Measurements from ENCODE around the gene CXCR5.

CXCR5 gene

DNA sequence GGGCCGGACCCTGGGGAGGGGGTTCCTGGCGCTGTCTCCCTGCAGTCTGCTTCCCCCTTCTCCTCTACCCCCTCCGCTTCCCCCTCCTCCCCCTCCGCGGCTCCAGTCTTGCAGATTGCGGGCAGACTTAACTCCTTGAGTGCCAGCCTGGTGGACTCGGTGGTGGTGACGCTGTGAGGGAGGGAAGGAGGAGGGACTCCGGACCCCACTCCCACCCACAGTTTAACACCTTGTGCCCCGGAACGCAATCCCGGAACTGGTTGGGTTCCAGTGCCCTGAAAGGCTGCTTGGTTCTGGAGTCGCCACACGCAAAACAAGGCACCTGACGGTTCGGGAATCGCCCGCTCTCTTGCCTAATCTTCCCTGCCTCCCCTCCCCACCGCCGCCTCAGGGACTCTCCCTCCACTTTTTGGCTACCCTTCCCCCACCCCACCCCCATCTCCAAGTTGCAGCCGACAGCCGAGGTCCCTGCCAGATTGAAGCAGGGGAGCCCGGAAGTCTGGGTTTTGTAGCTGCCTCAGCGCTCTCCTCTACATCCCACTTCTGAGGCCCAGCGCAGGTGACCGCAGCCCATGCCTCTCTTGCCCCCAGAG lies 45.9 kb downstream of the CXCR5 start:
- peak; percentile 41 to 47 for DNase-seq

DNA sequence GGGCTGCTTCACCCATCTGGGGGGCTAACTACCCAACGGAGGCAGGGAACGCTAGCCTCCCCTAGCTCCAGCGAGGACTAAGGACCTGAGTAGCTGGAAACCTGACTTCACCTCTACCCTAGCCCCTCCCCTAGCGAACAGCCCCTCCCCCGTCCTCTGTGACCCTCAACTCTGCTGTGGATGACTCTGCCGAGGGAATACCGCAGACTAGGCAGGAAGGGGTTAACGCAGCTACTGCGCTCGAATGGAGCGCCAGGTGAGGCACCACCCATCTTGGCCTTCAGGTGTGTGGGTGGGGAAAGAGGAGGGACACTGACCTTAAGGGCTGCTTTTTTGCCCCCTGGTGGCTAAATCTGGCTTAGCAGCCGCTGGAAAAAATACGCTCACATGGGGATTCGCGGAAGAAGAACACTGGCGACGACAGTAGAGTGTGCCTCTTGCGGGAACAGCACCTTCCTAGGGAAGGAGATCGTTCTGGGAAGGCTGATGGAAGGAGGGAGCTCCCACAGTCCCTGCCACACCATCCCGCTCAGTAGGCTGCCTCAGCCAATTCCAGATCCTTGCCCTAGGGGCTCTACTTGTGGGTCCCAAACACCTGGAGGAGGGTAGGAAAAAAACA lies 46.5 kb downstream of the CXCR5 start:
- peak; percentile 68 to 78 for DNase-seq

DNA sequence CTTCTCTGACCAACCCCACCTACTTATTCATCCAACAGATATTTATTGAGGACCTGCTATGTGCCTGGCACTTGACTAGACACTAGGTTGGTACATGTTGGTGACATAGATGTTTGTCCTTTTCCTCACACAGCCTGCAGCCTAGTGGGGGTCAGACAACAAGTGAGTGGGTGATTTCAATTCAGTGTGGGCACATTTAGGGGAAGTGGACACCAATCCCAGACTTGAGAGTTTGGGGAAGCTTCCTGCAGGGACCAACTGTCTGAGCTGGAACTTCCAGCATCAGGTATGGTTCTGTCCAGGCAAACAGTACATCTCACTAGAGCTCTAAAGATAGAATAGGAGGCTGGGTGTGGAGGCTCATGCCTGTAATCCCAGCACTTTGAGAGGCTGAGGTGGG lies 47.9 kb downstream of the CXCR5 start:
- DNase-seq, result no peak

DNA sequence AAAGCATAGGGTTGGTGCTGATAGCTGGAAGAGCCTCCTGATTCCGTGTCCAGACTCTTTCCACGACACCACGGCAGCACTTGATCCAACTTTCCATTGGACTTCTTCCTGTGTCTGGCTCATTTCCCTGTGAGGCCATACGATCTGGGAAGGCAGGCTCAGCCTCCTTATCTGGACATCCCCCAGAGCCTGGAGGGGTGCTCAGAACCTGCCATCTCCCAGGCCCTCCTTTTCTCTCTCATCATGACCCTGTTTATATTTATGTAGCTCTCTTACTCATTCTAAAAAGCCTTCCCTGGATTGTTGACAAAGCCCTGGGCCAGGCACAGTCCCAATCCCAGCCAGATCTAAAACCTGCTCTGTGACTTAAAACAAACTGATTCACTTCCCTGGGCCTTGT lies 49.8 kb downstream of the CXCR5 start:
- no peak for DNase-seq

DNA sequence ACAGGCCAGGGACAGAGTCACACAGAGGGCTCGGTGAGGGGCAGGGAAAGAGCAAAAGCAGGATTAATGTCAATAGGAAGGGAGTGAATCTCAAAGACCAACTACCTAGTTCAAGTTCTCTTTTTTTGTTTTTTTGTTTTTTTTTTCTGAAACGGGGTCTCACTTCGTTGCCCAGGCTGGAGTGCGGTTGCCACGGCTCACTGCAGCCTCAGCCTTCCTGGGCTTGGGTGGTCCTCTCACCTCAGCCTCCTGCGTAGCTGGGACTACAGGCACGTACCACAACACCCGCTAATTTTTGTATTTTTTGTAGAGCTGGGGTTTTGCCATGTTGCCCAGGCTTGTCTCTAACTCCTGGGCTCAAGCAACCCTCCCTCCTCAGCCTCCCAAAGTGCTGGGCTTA lies 51.7 kb downstream of the CXCR5 start:
- DNase-seq, result no peak

DNA sequence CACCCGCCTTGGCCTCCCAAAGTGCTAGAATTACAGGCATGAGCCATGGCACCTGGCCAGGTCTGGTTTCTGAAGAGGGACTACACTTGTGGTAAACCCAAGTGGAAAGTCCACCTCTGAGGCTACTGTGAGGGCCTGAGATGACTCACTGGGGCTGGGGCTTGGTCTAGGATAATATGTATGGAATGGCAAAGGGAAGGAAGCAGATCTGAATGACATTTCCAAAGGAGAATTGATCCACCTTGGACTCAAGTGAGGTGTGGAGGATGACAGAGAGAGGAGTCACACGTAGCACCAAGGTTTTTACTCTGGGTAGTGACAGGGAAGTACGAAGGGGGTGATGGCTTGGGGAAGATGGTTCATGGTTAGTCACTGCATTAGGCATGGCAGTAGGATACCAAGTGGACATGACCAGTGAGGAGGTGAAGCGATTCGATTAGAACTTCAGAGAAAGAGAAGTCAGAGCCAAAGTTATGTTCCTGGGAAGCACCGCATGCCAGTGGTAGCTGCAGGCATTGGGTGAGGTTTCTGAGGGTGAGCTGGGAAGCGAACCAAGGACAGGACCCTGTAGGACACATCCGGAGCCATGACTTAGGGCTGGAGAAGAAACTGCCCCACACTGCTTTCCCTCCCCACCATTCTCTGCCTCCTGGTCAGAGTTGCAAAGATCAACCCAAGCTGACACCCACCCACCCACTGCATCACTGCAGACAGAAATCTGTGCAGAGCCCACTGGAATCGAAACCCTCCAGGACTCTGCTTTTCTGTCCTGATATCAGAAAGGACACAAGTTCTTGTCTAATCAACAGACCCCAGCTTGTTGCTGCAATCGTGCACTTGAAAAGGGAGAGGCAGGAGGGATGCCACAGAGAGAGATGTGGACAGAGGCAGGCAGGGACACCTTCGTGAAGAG lies 55.1 kb downstream of the CXCR5 start:
- no peak for DNase-seq

DNA sequence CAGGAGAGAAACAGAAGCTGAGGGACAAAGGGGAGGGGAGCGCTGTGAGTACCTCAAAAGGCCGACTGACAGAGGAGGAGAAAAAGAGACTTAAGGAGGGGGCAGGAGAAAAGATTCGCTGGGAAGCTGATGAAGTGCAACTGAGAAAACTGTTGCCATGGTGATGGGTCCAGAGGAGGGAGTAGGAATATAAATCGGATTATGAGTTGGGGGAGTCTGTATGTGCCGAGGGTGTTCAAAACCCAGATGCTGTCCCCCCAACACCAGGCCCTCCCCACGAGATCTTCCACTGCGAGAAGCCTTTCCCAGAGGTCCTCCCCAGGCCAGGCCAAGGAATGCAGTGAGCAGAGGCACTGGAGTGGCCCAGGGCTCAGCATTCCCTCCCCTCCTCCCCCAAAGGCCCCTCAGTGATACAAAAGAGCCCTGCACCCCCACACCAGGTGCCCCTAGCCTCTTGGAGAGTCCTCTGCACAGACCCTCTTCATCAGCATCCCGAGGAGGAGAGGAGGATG lies 55.8 kb downstream of the CXCR5 start:
- DNase-seq, result no peak

DNA sequence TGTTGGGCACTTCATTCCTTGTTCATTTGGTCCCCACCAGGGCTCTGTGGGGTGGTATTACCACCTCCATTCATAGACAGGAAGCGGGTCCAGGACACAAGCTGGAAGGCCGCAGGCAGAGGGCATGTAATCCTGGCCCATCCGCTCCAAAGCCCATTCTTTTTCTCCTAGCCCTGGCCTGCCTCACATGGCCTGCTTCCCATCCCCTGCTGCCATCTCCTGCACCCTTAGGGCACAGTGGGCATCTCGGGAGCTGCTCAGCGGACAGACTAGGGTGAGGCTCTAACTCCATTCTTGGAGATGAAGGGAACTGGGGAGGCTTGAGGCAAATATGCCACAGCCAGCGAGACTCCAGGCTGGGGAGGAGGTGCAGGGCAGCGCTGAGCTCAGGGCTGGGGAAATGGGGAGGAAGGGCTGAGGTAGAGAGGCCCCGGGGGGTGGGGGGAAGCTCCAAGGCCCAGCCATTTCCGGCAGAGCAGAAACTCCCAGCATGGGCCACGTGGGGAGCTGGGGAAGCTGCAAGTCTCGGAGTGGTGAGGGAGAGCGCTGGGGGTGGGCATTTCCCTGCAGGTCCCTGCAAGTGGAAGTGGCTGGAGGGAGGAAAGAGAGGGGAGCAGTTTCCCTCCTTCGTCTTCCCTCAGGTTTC lies 56.4 kb downstream of the CXCR5 start:
- no peak for DNase-seq

DNA sequence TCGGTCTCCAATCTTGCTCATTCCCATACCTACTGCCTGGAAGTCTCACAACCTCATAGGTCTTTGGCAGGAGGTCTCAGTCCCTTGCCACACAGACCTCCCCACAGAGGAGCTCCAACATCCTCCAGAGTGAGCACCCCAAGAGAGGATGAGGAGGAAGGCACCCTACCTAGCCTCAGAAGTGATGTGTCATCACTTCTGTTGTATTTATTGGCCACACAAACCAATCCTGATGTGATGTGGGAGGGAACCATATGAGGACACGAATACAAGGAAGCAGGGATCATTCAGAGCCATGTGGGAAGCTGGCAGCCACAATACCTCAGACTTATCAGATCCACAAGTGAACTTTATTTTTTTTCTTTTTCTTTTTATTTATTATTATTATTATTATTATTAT lies 63.4 kb downstream of the CXCR5 start:
- DNase-seq, result no peak

All from SHP77 (cell line).